GM12865 (cell line): ENCODE results near the gene JARID2.

Source experiments
- DNase-seq: peaks from one replicate; pipeline ENCODE4 v3.0.0; 2010; ENCODE audit warnings: low read depth
- H3K4me3 ChIP-seq: 2 replicates; pipeline ENCODE4 v1.5.1; 2011; ENCODE audit warnings: mild to moderate bottlenecking, low read depth, low read length, control low read depth
- CTCF ChIP-seq: IDR thresholded peaks from 2 replicates; pipeline ENCODE4 v1.5.1; 2011; ENCODE audit warnings: low read length, control low read depth, low read depth, inconsistent platforms; ENCODE audit not compliant: insufficient read depth; ENCODE audit errors: missing control alignments

Gene JARID2

GRCh38 chr6:15280961-15281360 lies 35.1 kb downstream of the JARID2 start:
- TF ChIP-seq CTCF, result no peak
- no peak overlapping the region for H3K4me3 ChIP-seq
- DNase-seq, result no peak

GRCh38 chr6:15282334-15282733 lies 36.5 kb downstream of the JARID2 start:
- TF ChIP-seq CTCF, result no peak
- no peak for DNase-seq
- no peak overlapping the region for H3K4me3 ChIP-seq

GRCh38 chr6:15283986-15284361 lies 38.1 kb downstream of the JARID2 start:
- TF ChIP-seq CTCF, result no peak
- no peak overlapping the region for H3K4me3 ChIP-seq
- no peak for DNase-seq

- no peak for DNase-seq
- TF ChIP-seq CTCF, result no peak
Observed at GRCh38 chr6:15284743-15285142, 38.9 kb downstream of the JARID2 start.

GRCh38 chr6:15285682-15286294 lies 39.9 kb downstream of the JARID2 start:
- no peak for DNase-seq
- no peak overlapping the region for H3K4me3 ChIP-seq
- no peak for TF ChIP-seq CTCF

More at GRCh38 chr6:15284743-15285142, 38.9 kb downstream of the JARID2 start:
- H3K4me3 ChIP-seq, result no peak overlapping the region

GRCh38 chr6:15287670-15288375 lies 42.0 kb downstream of the JARID2 start:
- H3K4me3 ChIP-seq, result no peak overlapping the region
- no peak for TF ChIP-seq CTCF
- peak; percentile 82 for DNase-seq
